Adrenal gland (tissue), 5 donors: ENCODE results near the gene C2orf49.

ENCODE experiments used
- POLR2A ChIP-seq, 2 donors: fragments of 450-650 bp; IDR thresholded peaks; one replicate each; pipeline ENCODE4 v1.6.1; 2017; ENCODE audit warnings: antibody characterized with exemption in 2 of 2, mild to moderate bottlenecking in 2 of 2, moderate library complexity in 1 of 2
- TF ChIP-seq, protein P1 (sequence below), 6 experiments: fragments of 450-650 bp in 4 of 6; fragments of 200-600 bp in 2 of 6; sonication (generic) in 1 of 6; IDR thresholded peaks; 1 replicate in 5 of 6; 2 replicates in 1 of 6; pipeline versions ENCODE4 v1.5.1 to v1.8.0; 2016 to 2021; ENCODE audit warnings: antibody characterized with exemption in 6 of 6, mild to moderate bottlenecking in 2 of 6, moderate library complexity in 1 of 6
- donor health status: DM: no; HTN: no; CAD: no.

GRCh38 chr2:105324732-105325131, 12.6 kb upstream of the C2orf49 start:
- TF ChIP-seq, protein P1, sequence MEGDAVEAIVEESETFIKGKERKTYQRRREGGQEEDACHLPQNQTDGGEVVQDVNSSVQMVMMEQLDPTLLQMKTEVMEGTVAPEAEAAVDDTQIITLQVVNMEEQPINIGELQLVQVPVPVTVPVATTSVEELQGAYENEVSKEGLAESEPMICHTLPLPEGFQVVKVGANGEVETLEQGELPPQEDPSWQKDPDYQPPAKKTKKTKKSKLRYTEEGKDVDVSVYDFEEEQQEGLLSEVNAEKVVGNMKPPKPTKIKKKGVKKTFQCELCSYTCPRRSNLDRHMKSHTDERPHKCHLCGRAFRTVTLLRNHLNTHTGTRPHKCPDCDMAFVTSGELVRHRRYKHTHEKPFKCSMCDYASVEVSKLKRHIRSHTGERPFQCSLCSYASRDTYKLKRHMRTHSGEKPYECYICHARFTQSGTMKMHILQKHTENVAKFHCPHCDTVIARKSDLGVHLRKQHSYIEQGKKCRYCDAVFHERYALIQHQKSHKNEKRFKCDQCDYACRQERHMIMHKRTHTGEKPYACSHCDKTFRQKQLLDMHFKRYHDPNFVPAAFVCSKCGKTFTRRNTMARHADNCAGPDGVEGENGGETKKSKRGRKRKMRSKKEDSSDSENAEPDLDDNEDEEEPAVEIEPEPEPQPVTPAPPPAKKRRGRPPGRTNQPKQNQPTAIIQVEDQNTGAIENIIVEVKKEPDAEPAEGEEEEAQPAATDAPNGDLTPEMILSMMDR (IDR thresholded peaks at IDR 0.05), result no peak
- TF ChIP-seq POLR2A (IDR thresholded peaks at IDR 0.05), result no peak
